Spleen (tissue), 11 donors: ENCODE data around the gene PAX1. TPM values are rescaled to one million over a fixed set of nuclear protein-coding genes. Genes with fewer than 3 reads are reported as not detected.

Experiments used
- DNase-seq: peaks from one replicate; pipeline ENCODE4 v3.0.0-alpha.2; 2020
- H3K27ac ChIP-seq, 8 donors: fragments of 200-600 bp; sonication (generic) in 7 of 8; 1 replicate in 4 of 8; 2 replicates in 4 of 8; pipeline versions ENCODE4 v1.5.0 to v1.8.0; 2016 to 2021; ENCODE audit warnings: inconsistent platforms in 4 of 8, mild to moderate bottlenecking in 4 of 8, moderate library complexity in 1 of 8
- H3K27me3 ChIP-seq, 7 donors: fragments of 200-600 bp; sonication (generic) in 6 of 7; replicated peaks in 1 of 7; 1 replicate in 4 of 7; 2 replicates in 3 of 7; pipeline versions ENCODE4 v1.5.0 to v1.8.0; 2016 to 2021; ENCODE audit warnings: inconsistent platforms in 3 of 7, mild to moderate bottlenecking in 1 of 7
- H3K36me3 ChIP-seq, 6 donors: fragments of 200-600 bp; sonication (generic) in 5 of 6; 1 replicate in 4 of 6; 2 replicates in 2 of 6; pipeline versions ENCODE4 v1.5.0 to v1.8.0; 2016 to 2021; ENCODE audit warnings: inconsistent platforms in 2 of 6
- H3K4me1 ChIP-seq, 6 donors: fragments of 200-600 bp; sonication (generic) in 5 of 6; 1 replicate in 3 of 6; 2 replicates in 3 of 6; pipeline versions ENCODE4 v1.5.0 to v1.8.0; 2016 to 2021; ENCODE audit warnings: inconsistent platforms in 3 of 6
- H3K4me3 ChIP-seq, 8 donors: fragments of 200-600 bp; sonication (generic) in 7 of 8; 1 replicate in 4 of 8; 2 replicates in 4 of 8; pipeline versions ENCODE4 v1.5.0 to v1.8.0; 2016 to 2021; ENCODE audit warnings: inconsistent platforms in 4 of 8, mild to moderate bottlenecking in 4 of 8, moderate library complexity in 2 of 8
- H3K9me3 ChIP-seq, 8 donors: fragments of 200-600 bp; sonication (generic) in 7 of 8; 1 replicate in 4 of 8; 2 replicates in 4 of 8; pipeline versions ENCODE4 v1.5.0 to v1.8.0; 2016 to 2021; ENCODE audit warnings: inconsistent platforms in 4 of 8
- CTCF ChIP-seq, 11 experiments: fragments of 200-600 bp in 7 of 11; fragments of 450-650 bp in 4 of 11; sonication (generic) in 4 of 11; IDR thresholded peaks in 8 of 11; conservative IDR thresholded peaks in 3 of 11; 1 replicate in 7 of 11; 2 replicates in 4 of 11; pipeline versions ENCODE4 v1.4.0 to v1.8.0; 2016 to 2021; ENCODE audit warnings: antibody characterized with exemption in 11 of 11, inconsistent platforms in 4 of 11, mild to moderate bottlenecking in 1 of 11
- POLR2A ChIP-seq, 3 donors: fragments of 450-650 bp; IDR thresholded peaks; one replicate each; pipeline ENCODE4 v1.5.1; 2017; ENCODE audit warnings: antibody characterized with exemption in 3 of 3, mild to moderate bottlenecking in 1 of 3
- POLR2AphosphoS5 ChIP-seq, 3 donors: sonication (generic); formaldehyde crosslinking; IDR thresholded peaks; one replicate each; pipeline ENCODE4 v1.5.1; 2017; ENCODE audit warnings: antibody characterized with exemption in 3 of 3
- WGBS, 5 donors: extraction: QIAGEN DNeasy Blood & Tissue Kit in 3 of 5; methylation state at CpG; one replicate each; pipeline versions ENCODE4 v1.1.5 to v1.1.7; 2013 to 2018; 5-methylcytosine and 5-hydroxymethylcytosine counted together
- intact Hi-C: fragments of 100-400 bp; cut with DNase I; formaldehyde crosslinking; loops from one replicate; pipeline ENCODE4 v1.15.0; 2023; ENCODE audit warnings: low total_unique reads
- polyA plus RNA-seq, 3 donors: library from polyadenylated mRNA; stranded (reverse); fragments of 200-250 nt; gene quantifications; one replicate each; pipeline ENCODE4 v1.2.1, GENCODE V29; 2013
- total RNA-seq, 7 donors: library from RNA; depleted of rRNA in 3 of 7; stranded (reverse); fragments of >200 nt in 3 of 7; fragmentation: NEBNext Ultra II Directional in 4 of 7; extraction: Animal tissue kit (Norgen Biotek cat#: 25700) in 4 of 7; gene quantifications; one replicate each; pipeline versions ENCODE4 v1.1.0 to v1.2.1, GENCODE V29; 2016 to 2021
- donor health status: healthy with polysubstance abuse.
- donor health status: DM: no; HTN: no; CAD: no; lungs with moderate emphysema.
- donor health status: DM: no; HTN: no; CAD: no.
- donor health status: Bipolar disorder and iron deficiency.
- donor health status: healthy.
- donor health status: DM: no; HTN: no; CAD: no.
- donor health status: DM: yes; HTN: yes; CAD: no.

Gene PAX1
- total and polyA plus RNA-seq, 10 donors, result not detected

GRCh38 chr20:21699216-21699508 lies 6.3 kb upstream of the PAX1 start:
- H3K4me1 ChIP-seq, result peaks cover 0 to 13% (median 8%) of the 10 kb centered on the region in 6 donors
- H3K9me3 ChIP-seq, result no peaks in the 10 kb centered on the region
- H3K4me3 ChIP-seq, result no peak overlapping the region
- H3K27ac ChIP-seq, result no peak overlapping the region
- intact Hi-C loops, result no loop called here
- no peaks in the 10 kb centered on the region for H3K36me3 ChIP-seq
- WGBS, 5 donors, result 34 to 55% (median 35%) methylated on average over 8 of the region's 8 CpGs
- no peak for TF ChIP-seq CTCF (IDR thresholded peaks at IDR 0.05 in 8 of 11, conservative IDR thresholded peaks at IDR 0.05 in 3 of 11)
- TF ChIP-seq POLR2A (IDR thresholded peaks at IDR 0.05), result no peak
- TF ChIP-seq POLR2AphosphoS5 (IDR thresholded peaks at IDR 0.05), result no peak
- peaks cover 0 to 99% (median 54%) of the 10 kb centered on the region in 7 donors for H3K27me3 ChIP-seq
- no peak for DNase-seq

- intact Hi-C loops, result no loop called here
- H3K27me3 ChIP-seq, result peaks cover 2 to 100% (median 73%) of the 10 kb centered on the region in 7 donors
- H3K4me3 ChIP-seq, result no peak overlapping the region
- H3K27ac ChIP-seq, result no peak overlapping the region
- DNase-seq, result peak; percentile 43
- WGBS, 5 donors, result 5 to 13% (median 7%) methylated on average over 31 to 33 of the region's 33 CpGs
- no peaks in the 10 kb centered on the region for H3K9me3 ChIP-seq
- H3K4me1 ChIP-seq, result peaks cover 0 to 22% (median 8%) of the 10 kb centered on the region in 6 donors
- no peaks in the 10 kb centered on the region for H3K36me3 ChIP-seq
- no peak for TF ChIP-seq POLR2A (IDR thresholded peaks at IDR 0.05)
- TF ChIP-seq CTCF (IDR thresholded peaks at IDR 0.05 in 8 of 11, conservative IDR thresholded peaks at IDR 0.05 in 3 of 11), result no peak
Observed at GRCh38 chr20:21701171-21701876, 4.1 kb upstream of the PAX1 start.

GRCh38 chr20:21702016-21702415 lies 3.4 kb upstream of the PAX1 start:
- H3K36me3 ChIP-seq, result no peaks in the 10 kb centered on the region
- no peak for TF ChIP-seq POLR2A (IDR thresholded peaks at IDR 0.05)
- no peak for TF ChIP-seq POLR2AphosphoS5 (IDR thresholded peaks at IDR 0.05)
- no peak for TF ChIP-seq CTCF (IDR thresholded peaks at IDR 0.05 in 8 of 11, conservative IDR thresholded peaks at IDR 0.05 in 3 of 11)
- 14 to 26% (median 18%) methylated on average over 13 to 14 of the region's 14 CpGs for WGBS, 5 donors
- peak; percentile 53 for DNase-seq
- no peak overlapping the region for H3K27ac ChIP-seq
- intact Hi-C loops, result no loop called here
- peaks cover 5 to 100% (median 80%) of the 10 kb centered on the region in 7 donors for H3K27me3 ChIP-seq
- H3K4me3 ChIP-seq, result no peak overlapping the region
- no peaks in the 10 kb centered on the region for H3K9me3 ChIP-seq
- H3K4me1 ChIP-seq, result peaks cover 0 to 22% (median 8%) of the 10 kb centered on the region in 6 donors

- Histone ChIP-seq H3K4me1 (peaks cover 0 to 22% (median 8%) of the 10 kb centered on the region in 6 donors), H3K27ac (no peak overlapping the region), H3K4me3 (peak overlapping the region in 2 of 8 donors; percentile 13 to 36), H3K9me3 (no peaks in the 10 kb centered on the region), H3K36me3 (no peaks in the 10 kb centered on the region), H3K27me3 (peaks cover 8 to 100% (median 86%) of the 10 kb centered on the region in 7 donors)
- intact Hi-C loops, result no loop called here
- TF ChIP-seq POLR2A (IDR thresholded peaks at IDR 0.05) (no peak), POLR2AphosphoS5 (IDR thresholded peaks at IDR 0.05) (no peak), CTCF (IDR thresholded peaks at IDR 0.05 in 8 of 11, conservative IDR thresholded peaks at IDR 0.05 in 3 of 11) (no peak)
- peak; percentile 66 for DNase-seq
- WGBS, 5 donors, result 4 to 9% (median 5%) methylated on average over 41 to 54 of the region's 54 CpGs
Observed at GRCh38 chr20:21702553-21703470, 2.7 kb upstream of the PAX1 start.
